ENCODE data around the gene ST8SIA5. TPM values are rescaled to one million over a fixed set of nuclear protein-coding genes. Genes with fewer than 3 reads are reported as not detected.

ST8SIA5 gene
- total and polyA plus RNA-seq, 4 donors: 0.06 to 0.09 (median 0.08) TPM

- Histone ChIP-seq H3K4me3 (no peak overlapping the region), H3K27me3 (ENCODE audit: control insufficient read depth in 3 of 3, insufficient read depth in 3 of 3, low read length in 2 of 3) (no peaks in the 10 kb centered on the region), H3K4me1 (ENCODE audit: control insufficient read depth in 5 of 5, insufficient read depth in 5 of 5, low read length in 5 of 5) (peaks cover 0 to 1% (median 0%) of the 10 kb centered on the region in 5 donors), H3K36me3 (ENCODE audit: control insufficient read depth in 4 of 4, insufficient read depth in 4 of 4, low read length in 4 of 4) (no peaks in the 10 kb centered on the region), H3K27ac (ENCODE audit: low read depth in 1 of 2, low read length in 1 of 2) (no peak overlapping the region), H3K9ac (ENCODE audit: insufficient read depth in 1 of 2, low read length in 2 of 2) (no peak overlapping the region), H3K9me3 (ENCODE audit: control insufficient read depth in 4 of 4, insufficient read depth in 3 of 4, low read length in 3 of 4) (peaks cover 0 to 2% (median 0%) of the 10 kb centered on the region in 4 donors)
- no peak for ATAC-seq (ENCODE audit: insufficient read depth, low FRiP score)
- 60 to 73% methylated on average over 5 of the region's 5 CpGs for WGBS, 2 donors
- no peak for DNase-seq
- no peak for TF ChIP-seq CTCF (IDR thresholded peaks at IDR 0.05; ENCODE audit: control extremely low read depth, extremely low read depth)
Measured at GRCh38 chr18:46705521-46705920, 51.3 kb downstream of the ST8SIA5 start.

- ATAC-seq (ENCODE audit: insufficient read depth, low FRiP score) (no peak), DNase-seq (no peak)
- peaks cover 0 to 2% (median 0%) of the 10 kb centered on the region in 4 donors for H3K9me3 ChIP-seq (ENCODE audit: control insufficient read depth in 4 of 4, insufficient read depth in 3 of 4, low read length in 3 of 4)
- H3K36me3 ChIP-seq (ENCODE audit: control insufficient read depth in 4 of 4, insufficient read depth in 4 of 4, low read length in 4 of 4): no peaks in the 10 kb centered on the region
- H3K9ac ChIP-seq (ENCODE audit: insufficient read depth in 1 of 2, low read length in 2 of 2): no peak overlapping the region
- H3K27me3 ChIP-seq (ENCODE audit: control insufficient read depth in 3 of 3, insufficient read depth in 3 of 3, low read length in 2 of 3): no peaks in the 10 kb centered on the region
- no peak overlapping the region for H3K27ac ChIP-seq (ENCODE audit: low read depth in 1 of 2, low read length in 1 of 2)
- 88 to 94% methylated on average over 4 of the region's 4 CpGs for WGBS, 2 donors
- no peak overlapping the region for H3K4me3 ChIP-seq
- H3K4me1 ChIP-seq (ENCODE audit: control insufficient read depth in 5 of 5, insufficient read depth in 5 of 5, low read length in 5 of 5): peaks cover 0 to 1% (median 0%) of the 10 kb centered on the region in 5 donors
- no peak for TF ChIP-seq CTCF (IDR thresholded peaks at IDR 0.05; ENCODE audit: control extremely low read depth, extremely low read depth)
Measured at GRCh38 chr18:46704816-46705215, 52.0 kb downstream of the ST8SIA5 start.

- no peak for DNase-seq
- ATAC-seq (ENCODE audit: insufficient read depth, low FRiP score): no peak
- Histone ChIP-seq H3K4me3 (no peak overlapping the region), H3K4me1 (ENCODE audit: control insufficient read depth in 5 of 5, insufficient read depth in 5 of 5, low read length in 5 of 5) (peaks cover 0 to 1% (median 0%) of the 10 kb centered on the region in 5 donors), H3K27ac (ENCODE audit: low read depth in 1 of 2, low read length in 1 of 2) (no peak overlapping the region), H3K36me3 (ENCODE audit: control insufficient read depth in 4 of 4, insufficient read depth in 4 of 4, low read length in 4 of 4) (no peaks in the 10 kb centered on the region), H3K9me3 (ENCODE audit: control insufficient read depth in 4 of 4, insufficient read depth in 3 of 4, low read length in 3 of 4) (peaks cover 0 to 2% (median 0%) of the 10 kb centered on the region in 4 donors), H3K9ac (ENCODE audit: insufficient read depth in 1 of 2, low read length in 2 of 2) (no peak overlapping the region), H3K27me3 (ENCODE audit: control insufficient read depth in 3 of 3, insufficient read depth in 3 of 3, low read length in 2 of 3) (no peaks in the 10 kb centered on the region)
- no peak for TF ChIP-seq CTCF (IDR thresholded peaks at IDR 0.05; ENCODE audit: control extremely low read depth, extremely low read depth)
- 55 to 64% methylated on average over 7 of the region's 7 CpGs for WGBS, 2 donors
Measured at GRCh38 chr18:46704189-46704588, 52.7 kb downstream of the ST8SIA5 start.

GRCh38 chr18:46702471-46702870 lies 54.4 kb downstream of the ST8SIA5 start:
- Histone ChIP-seq H3K4me1 (ENCODE audit: control insufficient read depth in 5 of 5, insufficient read depth in 5 of 5, low read length in 5 of 5) (peaks cover 0 to 1% (median 0%) of the 10 kb centered on the region in 5 donors), H3K27me3 (ENCODE audit: control insufficient read depth in 3 of 3, insufficient read depth in 3 of 3, low read length in 2 of 3) (no peaks in the 10 kb centered on the region), H3K9ac (ENCODE audit: insufficient read depth in 1 of 2, low read length in 2 of 2) (no peak overlapping the region), H3K4me3 (no peak overlapping the region), H3K9me3 (ENCODE audit: control insufficient read depth in 4 of 4, insufficient read depth in 3 of 4, low read length in 3 of 4) (peaks cover 0 to 2% (median 0%) of the 10 kb centered on the region in 4 donors), H3K36me3 (ENCODE audit: control insufficient read depth in 4 of 4, insufficient read depth in 4 of 4, low read length in 4 of 4) (no peaks in the 10 kb centered on the region), H3K27ac (ENCODE audit: low read depth in 1 of 2, low read length in 1 of 2) (no peak overlapping the region)
- no peak for TF ChIP-seq CTCF (IDR thresholded peaks at IDR 0.05; ENCODE audit: control extremely low read depth, extremely low read depth)
- no peak for ATAC-seq (ENCODE audit: insufficient read depth, low FRiP score)
- DNase-seq: no peak
- 89 to 90% methylated on average over 6 of the region's 6 CpGs for WGBS, 2 donors
